WTC11 (cell line): ENCODE data around the gene LYPD6B. TPM values are rescaled to one million over a fixed set of nuclear protein-coding genes. Genes with fewer than 3 reads are reported as not detected.

Source experiments
- ATAC-seq: fragments of 200-7000 bp; cut with Tn5 transposase; 2 replicates; pipeline ENCODE4 v1.10.0; 2021; ENCODE audit warnings: mild to moderate bottlenecking, moderate library complexity
- CTCF ChIA-PET: fragments of 300-600 bp; sonication (Branson Sonifier 250); formaldehyde crosslinking; loops from one replicate; lab custom pipeline; 2021; ENCODE audit warnings: antibody characterized with exemption; lab: Charles Lee
- POLR2A ChIA-PET: fragments of 350-600 bp; sonication (Branson Sonifier 250); formaldehyde crosslinking; loops from one replicate; lab custom pipeline; 2021; ENCODE audit warnings: antibody characterized with exemption; lab: Charles Lee
- DNase-seq: peaks from one replicate; pipeline ENCODE4 v3.0.0; 2021; ENCODE audit warnings: low spot score
- H3K27ac Mint-ChIP-seq: 2 replicates; pipeline ENCODE4 v1.8.0; 2021; ENCODE audit warnings: mixed read lengths
- H3K27me3 Mint-ChIP-seq: 2 replicates; pipeline ENCODE4 v1.8.0; 2021; ENCODE audit warnings: low read depth, mild to moderate bottlenecking, moderate library complexity, mixed read lengths
- H3K36me3 Mint-ChIP-seq: 2 replicates; pipeline ENCODE4 v1.8.0; 2021; ENCODE audit warnings: mixed read lengths
- H3K4me1 Mint-ChIP-seq: 2 replicates; pipeline ENCODE4 v1.8.0; 2022; ENCODE audit warnings: mixed read lengths
- H3K4me3 Mint-ChIP-seq: 2 replicates; pipeline ENCODE4 v1.8.0; 2021; ENCODE audit warnings: mild to moderate bottlenecking, moderate library complexity, mixed read lengths
- H3K9me3 Mint-ChIP-seq: 2 replicates; pipeline ENCODE4 v1.8.0; 2021; ENCODE audit warnings: mixed read lengths
- CBFB ChIP-seq: sonication (generic); formaldehyde crosslinking; IDR thresholded peaks from 2 replicates; pipeline ENCODE4 v1.8.1; 2022; ENCODE audit warnings: mild to moderate bottlenecking, low read depth, missing genetic modification reagents
- CTCF ChIP-seq: fragments of 200-600 bp; IDR thresholded peaks from 2 replicates; pipeline ENCODE4 v1.8.0; 2022; ENCODE audit warnings: antibody characterized with exemption
- FOXJ3 ChIP-seq: sonication (generic); formaldehyde crosslinking; IDR thresholded peaks from 2 replicates; pipeline ENCODE4 v1.9.0; 2021; ENCODE audit warnings: missing genetic modification reagents, mild to moderate bottlenecking, borderline replicate concordance
- MXD4 ChIP-seq: fragments of 250-450 bp; sonication (Bioruptor Pico); IDR thresholded peaks from 2 replicates; pipeline ENCODE4 v1.8.0; 2021; ENCODE audit warnings: mild to moderate bottlenecking, moderate library complexity, borderline replicate concordance
- NFYB ChIP-seq: sonication (generic); formaldehyde crosslinking; conservative IDR thresholded peaks from 2 replicates; pipeline ENCODE4 v1.8.0; 2022; ENCODE audit warnings: low read depth, missing genetic modification reagents
- PRRX2 ChIP-seq: fragments of 250-450 bp; sonication (Bioruptor Pico); IDR thresholded peaks from 2 replicates; pipeline ENCODE4 v1.8.0; 2021; ENCODE audit warnings: mild to moderate bottlenecking
- SMAD4 ChIP-seq: sonication (generic); formaldehyde crosslinking; IDR thresholded peaks from 2 replicates; pipeline ENCODE4 v1.8.0; 2022; ENCODE audit warnings: mild to moderate bottlenecking, missing genetic modification reagents
- USF1 ChIP-seq: sonication (generic); formaldehyde crosslinking; IDR thresholded peaks from 2 replicates; pipeline ENCODE4 v1.8.0; 2022; ENCODE audit warnings: mild to moderate bottlenecking, missing genetic modification reagents
- ZNF121 ChIP-seq: sonication (generic); formaldehyde crosslinking; IDR thresholded peaks from 2 replicates; pipeline ENCODE4 v1.8.0; 2023; ENCODE audit warnings: missing genetic modification reagents
- ZNF219 ChIP-seq: sonication (generic); formaldehyde crosslinking; IDR thresholded peaks from 2 replicates; pipeline ENCODE4 v1.8.0; 2023; ENCODE audit warnings: missing genetic modification reagents, mild to moderate bottlenecking, borderline replicate concordance
- total RNA-seq: library from RNA; stranded (reverse); gene quantifications from 3 replicates; pipeline ENCODE4 v1.2.3, GENCODE V29; 2021
- TF ChIP-seq, protein P1 (sequence below): sonication (generic); formaldehyde crosslinking; IDR thresholded peaks from 2 replicates; pipeline ENCODE4 v1.8.1; 2022; ENCODE audit warnings: low read depth, missing genetic modification reagents, borderline replicate concordance
- TF ChIP-seq, protein P2 (sequence below): sonication (generic); formaldehyde crosslinking; IDR thresholded peaks from 2 replicates; pipeline ENCODE4 v1.8.1; 2022; ENCODE audit warnings: mild to moderate bottlenecking, moderate library complexity, missing genetic modification reagents
- TF ChIP-seq, protein P3 (sequence below): fragments of 250-450 bp; sonication (Bioruptor Pico); conservative IDR thresholded peaks from 2 replicates; pipeline ENCODE4 v1.9.0; 2021; ENCODE audit warnings: mild to moderate bottlenecking
- TF ChIP-seq, protein P4 (sequence below): sonication (generic); formaldehyde crosslinking; IDR thresholded peaks from 2 replicates; pipeline ENCODE4 v1.8.0; 2023; ENCODE audit warnings: mild to moderate bottlenecking, missing genetic modification reagents

The LYPD6B gene
- total RNA-seq, 1 experiment from 2014 or later = 1.6 TPM

GRCh38 chr2:149112068-149112467 is 73.6 kb downstream of the LYPD6B start:
- H3K27ac Mint-ChIP-seq = no peak overlapping the region
- no peaks in the 10 kb centered on the region for H3K27me3 Mint-ChIP-seq
- H3K4me1 Mint-ChIP-seq = no peaks in the 10 kb centered on the region
- DNase-seq = no peak
- CTCF ChIA-PET = no interaction called here
- no peak for ATAC-seq
- POLR2A ChIA-PET = no interaction called here
- H3K4me3 Mint-ChIP-seq = no peak overlapping the region
- no peak for TF ChIP-seq ZNF121 (CRISPR knock-in tag)
- TF ChIP-seq, protein P1, sequence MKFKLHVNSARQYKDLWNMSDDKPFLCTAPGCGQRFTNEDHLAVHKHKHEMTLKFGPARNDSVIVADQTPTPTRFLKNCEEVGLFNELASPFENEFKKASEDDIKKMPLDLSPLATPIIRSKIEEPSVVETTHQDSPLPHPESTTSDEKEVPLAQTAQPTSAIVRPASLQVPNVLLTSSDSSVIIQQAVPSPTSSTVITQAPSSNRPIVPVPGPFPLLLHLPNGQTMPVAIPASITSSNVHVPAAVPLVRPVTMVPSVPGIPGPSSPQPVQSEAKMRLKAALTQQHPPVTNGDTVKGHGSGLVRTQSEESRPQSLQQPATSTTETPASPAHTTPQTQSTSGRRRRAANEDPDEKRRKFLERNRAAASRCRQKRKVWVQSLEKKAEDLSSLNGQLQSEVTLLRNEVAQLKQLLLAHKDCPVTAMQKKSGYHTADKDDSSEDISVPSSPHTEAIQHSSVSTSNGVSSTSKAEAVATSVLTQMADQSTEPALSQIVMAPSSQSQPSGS (CRISPR knock-in tag) = no peak
- TF ChIP-seq NFYB (CRISPR knock-in tag) = no peak
- TF ChIP-seq PRRX2 (CRISPR knock-in tag) = no peak
- TF ChIP-seq, all 79 proteins: peak for 0
- peaks cover 13% of the 10 kb centered on the region for H3K9me3 Mint-ChIP-seq
- H3K36me3 Mint-ChIP-seq = peaks cover 7% of the 10 kb centered on the region

DNA sequence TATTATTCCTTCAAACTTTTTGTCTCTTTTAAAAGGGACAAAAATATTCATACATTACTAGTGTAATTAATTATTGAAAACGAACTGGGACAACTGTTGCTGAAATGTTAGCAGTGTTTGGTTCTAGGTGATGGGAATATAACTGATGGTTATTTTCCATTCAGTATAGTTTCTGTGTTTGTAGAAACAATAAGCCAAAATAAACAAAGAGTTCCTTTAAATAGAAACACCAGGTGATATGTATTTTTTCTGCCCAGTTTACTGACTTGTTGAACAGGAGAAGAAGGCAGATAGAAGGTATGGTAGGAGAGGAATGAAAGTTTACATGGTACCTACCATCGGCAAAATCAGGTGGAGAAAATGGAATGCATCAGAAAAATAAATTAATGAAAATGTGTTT is 74.2 kb downstream of the LYPD6B start:
- H3K9me3 Mint-ChIP-seq = peaks cover 7% of the 10 kb centered on the region
- POLR2A ChIA-PET = no interaction called here
- no peaks in the 10 kb centered on the region for H3K27me3 Mint-ChIP-seq
- TF ChIP-seq, protein P2, sequence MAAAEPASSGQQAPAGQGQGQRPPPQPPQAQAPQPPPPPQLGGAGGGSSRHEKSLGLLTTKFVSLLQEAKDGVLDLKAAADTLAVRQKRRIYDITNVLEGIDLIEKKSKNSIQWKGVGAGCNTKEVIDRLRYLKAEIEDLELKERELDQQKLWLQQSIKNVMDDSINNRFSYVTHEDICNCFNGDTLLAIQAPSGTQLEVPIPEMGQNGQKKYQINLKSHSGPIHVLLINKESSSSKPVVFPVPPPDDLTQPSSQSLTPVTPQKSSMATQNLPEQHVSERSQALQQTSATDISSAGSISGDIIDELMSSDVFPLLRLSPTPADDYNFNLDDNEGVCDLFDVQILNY = no peak
- no peak for TF ChIP-seq FOXJ3 (CRISPR knock-in tag)
- TF ChIP-seq USF1 (CRISPR knock-in tag) = no peak
- no peak for TF ChIP-seq SMAD4 (CRISPR knock-in tag)
- TF ChIP-seq, protein P3, sequence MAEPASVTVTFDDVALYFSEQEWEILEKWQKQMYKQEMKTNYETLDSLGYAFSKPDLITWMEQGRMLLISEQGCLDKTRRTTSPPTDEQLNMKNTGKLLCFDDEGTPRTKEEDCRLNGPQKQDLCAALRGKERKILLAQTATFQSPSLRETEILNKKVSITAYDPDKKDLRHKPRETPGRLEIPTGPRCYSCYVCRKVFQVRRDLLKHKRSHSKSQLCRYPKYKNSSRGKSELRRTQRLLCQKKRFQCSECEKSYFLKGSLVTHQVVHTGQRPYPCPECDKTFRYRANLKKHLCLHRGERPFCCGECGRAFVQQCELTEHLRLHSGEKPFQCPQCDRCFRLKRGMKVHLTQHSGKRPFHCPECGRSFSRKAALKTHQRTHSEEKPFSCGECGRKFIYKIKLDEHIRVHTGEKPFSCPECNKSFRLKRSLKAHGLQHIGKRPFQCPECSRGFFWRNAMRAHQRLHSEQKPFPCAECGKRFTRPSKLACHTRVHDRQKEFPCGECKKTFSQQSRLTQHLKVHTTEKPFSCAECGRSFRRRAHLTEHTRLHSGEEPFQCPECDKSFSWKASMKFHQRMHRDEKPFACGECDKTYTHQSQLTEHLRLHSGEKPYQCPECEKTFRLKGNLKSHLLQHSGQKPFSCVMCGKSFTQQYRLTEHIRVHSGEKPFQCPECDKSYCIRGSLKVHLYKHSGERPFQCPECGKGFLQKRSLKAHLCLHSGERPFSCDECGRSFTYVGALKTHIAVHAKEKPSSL (CRISPR knock-in tag) = no peak
- TF ChIP-seq ZNF219 = no peak
- no peak for TF ChIP-seq CBFB (CRISPR knock-in tag)
- TF ChIP-seq CTCF = no peak
- TF ChIP-seq, protein P4, sequence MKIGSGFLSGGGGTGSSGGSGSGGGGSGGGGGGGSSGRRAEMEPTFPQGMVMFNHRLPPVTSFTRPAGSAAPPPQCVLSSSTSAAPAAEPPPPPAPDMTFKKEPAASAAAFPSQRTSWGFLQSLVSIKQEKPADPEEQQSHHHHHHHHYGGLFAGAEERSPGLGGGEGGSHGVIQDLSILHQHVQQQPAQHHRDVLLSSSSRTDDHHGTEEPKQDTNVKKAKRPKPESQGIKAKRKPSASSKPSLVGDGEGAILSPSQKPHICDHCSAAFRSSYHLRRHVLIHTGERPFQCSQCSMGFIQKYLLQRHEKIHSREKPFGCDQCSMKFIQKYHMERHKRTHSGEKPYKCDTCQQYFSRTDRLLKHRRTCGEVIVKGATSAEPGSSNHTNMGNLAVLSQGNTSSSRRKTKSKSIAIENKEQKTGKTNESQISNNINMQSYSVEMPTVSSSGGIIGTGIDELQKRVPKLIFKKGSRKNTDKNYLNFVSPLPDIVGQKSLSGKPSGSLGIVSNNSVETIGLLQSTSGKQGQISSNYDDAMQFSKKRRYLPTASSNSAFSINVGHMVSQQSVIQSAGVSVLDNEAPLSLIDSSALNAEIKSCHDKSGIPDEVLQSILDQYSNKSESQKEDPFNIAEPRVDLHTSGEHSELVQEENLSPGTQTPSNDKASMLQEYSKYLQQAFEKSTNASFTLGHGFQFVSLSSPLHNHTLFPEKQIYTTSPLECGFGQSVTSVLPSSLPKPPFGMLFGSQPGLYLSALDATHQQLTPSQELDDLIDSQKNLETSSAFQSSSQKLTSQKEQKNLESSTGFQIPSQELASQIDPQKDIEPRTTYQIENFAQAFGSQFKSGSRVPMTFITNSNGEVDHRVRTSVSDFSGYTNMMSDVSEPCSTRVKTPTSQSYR (CRISPR knock-in tag) = no peak
- no peak for TF ChIP-seq MXD4 (CRISPR knock-in tag)
- TF ChIP-seq, all 79 proteins: peak for 0
- Mint-ChIP-seq H3K36me3 (peaks cover 6% of the 10 kb centered on the region), H3K4me3 (no peak overlapping the region), H3K27ac (no peak overlapping the region), H3K4me1 (no peaks in the 10 kb centered on the region)
- DNase-seq (no peak), ATAC-seq (no peak)
- CTCF ChIA-PET = no interaction called here
